T47D (cell line): ENCODE results near the gene PUS7.
A peak's percentile ranks its signal among the peaks of the same experiment; 100 is the strongest.

Experiments
- DNase-seq, 2 experiments: peaks; one replicate each; pipeline versions ENCODE4 v3.0.0 to v3.0.0-alpha.2; 2011 to 2012; ENCODE audit warnings: low read depth in 1 of 2, low spot score in 1 of 2
- JUND ChIP-seq: IDR thresholded peaks from 2 replicates; pipeline ENCODE4 v1.6.1; 2012; ENCODE audit warnings: low read depth
- in situ Hi-C: cut with HindIII; loops from 2 replicates; pipeline ENCODE4 v1.10.0; 2016; ENCODE audit warnings: low sequenced_read_pairs, low pct_unique_long_range_greater_than_20kb

The PUS7 gene

GRCh38 chr7:105487579-105488571 lies 34.2 kb downstream of the PUS7 start:
- in situ Hi-C loops, result no loop called here
- no peak for TF ChIP-seq JUND
- DNase-seq, result peak; percentile 16 to 40

- no peak for DNase-seq
- in situ Hi-C loops, result no loop called here
- no peak for TF ChIP-seq JUND
Measured at GRCh38 chr7:105480931-105481330, 41.1 kb downstream of the PUS7 start.

DNA sequence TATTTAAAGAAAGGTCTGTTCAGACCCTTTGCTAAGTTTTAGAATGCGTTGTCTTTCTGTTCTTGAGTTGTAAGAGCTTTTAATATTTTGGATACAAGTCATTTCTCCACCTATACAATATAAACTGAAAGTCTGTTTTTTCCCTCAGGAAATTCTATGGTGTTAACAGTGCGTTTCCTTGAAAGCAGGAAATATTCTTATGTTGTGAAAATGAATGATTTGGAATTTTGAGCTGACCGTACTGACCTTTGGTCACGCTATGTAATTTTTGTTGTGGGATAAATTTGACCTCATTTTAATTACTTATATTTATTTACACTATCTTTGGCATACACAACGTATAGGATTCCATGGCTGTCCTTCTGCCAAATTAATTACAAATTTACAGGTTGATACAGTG lies 43.5 kb downstream of the PUS7 start:
- in situ Hi-C loops, result no loop called here
- TF ChIP-seq JUND, result no peak
- DNase-seq, result no peak

- DNase-seq, result no peak
- TF ChIP-seq JUND, result no peak
- in situ Hi-C loops, result no loop called here
Measured at GRCh38 chr7:105477908-105478307, 44.2 kb downstream of the PUS7 start.

- no peak for DNase-seq
- no peak for TF ChIP-seq JUND
- in situ Hi-C loops, result no loop called here
Measured at GRCh38 chr7:105474045-105474444, 48.0 kb downstream of the PUS7 start.

- DNase-seq, result no peak
- TF ChIP-seq JUND, result no peak
- in situ Hi-C loops, result no loop called here
Measured at GRCh38 chr7:105473163-105473562, 48.9 kb downstream of the PUS7 start.

DNA sequence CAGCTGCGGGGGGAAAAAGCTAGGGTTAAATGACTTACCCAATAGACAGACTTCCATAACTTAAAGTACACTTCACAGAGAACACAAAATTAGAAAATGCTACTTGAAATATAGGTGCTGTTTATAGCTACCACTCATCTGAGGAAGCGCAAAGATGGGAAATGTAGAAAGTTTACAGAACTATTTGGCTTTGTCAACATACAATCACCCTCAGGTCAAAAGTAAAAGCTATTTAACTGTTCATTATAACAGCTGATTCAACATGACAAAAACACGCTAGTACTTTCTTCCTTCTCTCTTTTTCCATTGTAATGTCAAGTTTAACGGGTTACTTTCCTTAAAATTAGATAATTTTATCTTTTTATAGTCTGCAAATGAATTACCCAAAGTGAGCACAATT lies 51.2 kb downstream of the PUS7 start:
- in situ Hi-C loops, result no loop called here
- DNase-seq, result no peak
- no peak for TF ChIP-seq JUND

DNA sequence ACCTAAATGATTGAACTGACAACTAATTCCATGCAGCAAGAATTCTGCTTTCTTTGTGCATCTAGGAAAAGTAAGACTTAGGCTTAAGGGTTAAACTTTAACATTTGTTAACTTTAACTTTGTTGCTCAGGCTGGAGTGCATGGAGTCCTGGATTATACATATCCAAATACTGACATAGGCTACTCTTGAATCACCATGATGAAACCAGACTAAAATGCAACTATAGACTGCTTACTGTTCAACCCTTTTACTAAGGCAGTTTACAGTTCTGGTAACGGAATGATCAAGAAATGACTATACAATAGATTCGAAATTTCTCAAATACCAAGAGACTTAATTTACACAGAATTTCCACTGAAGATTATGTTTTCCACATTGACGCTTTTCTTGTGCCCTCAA lies 52.0 kb downstream of the PUS7 start:
- no peak for DNase-seq
- TF ChIP-seq JUND, result no peak

DNA sequence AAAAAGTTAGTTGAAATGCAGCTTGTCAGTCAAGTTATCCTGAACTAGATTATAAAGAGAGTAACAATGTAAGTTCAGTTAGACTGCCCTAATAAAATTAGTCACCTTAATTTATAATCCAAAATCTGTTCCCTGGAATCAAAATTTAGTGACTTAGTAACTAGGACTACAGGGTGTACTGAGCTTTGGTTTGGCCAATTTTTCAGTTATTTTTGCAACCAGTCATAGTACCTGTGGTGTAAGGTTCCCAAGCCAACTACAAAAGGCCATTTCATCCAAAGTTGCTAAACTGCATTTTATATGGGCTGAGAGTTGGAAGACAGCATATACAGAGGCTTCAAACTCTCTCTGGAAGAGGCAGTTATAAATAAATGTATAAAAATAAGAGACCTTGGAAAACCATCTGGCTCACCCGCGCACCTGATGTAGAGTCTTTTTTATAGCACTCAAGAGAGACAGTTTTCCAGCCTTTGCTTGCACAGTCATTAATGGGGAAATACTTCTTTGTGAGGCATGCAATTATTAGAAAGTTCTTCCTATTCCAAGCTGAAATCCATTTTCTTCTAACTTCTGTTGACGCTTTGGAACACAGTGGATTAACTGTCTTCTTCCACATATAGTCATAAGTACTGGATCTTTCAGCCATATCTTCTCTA lies 59.2 kb downstream of the PUS7 start:
- in situ Hi-C loops, result no loop called here
- no peak for TF ChIP-seq JUND
- DNase-seq, result no peak

More for the DNA sequence above, 52.0 kb downstream of the PUS7 start:
- in situ Hi-C loops, result no loop called here

GRCh38 chr7:105461518-105461917 lies 60.6 kb downstream of the PUS7 start:
- no peak for TF ChIP-seq JUND
- DNase-seq, result peak; percentile 9 to 76
- in situ Hi-C loops, result no loop called here

DNA sequence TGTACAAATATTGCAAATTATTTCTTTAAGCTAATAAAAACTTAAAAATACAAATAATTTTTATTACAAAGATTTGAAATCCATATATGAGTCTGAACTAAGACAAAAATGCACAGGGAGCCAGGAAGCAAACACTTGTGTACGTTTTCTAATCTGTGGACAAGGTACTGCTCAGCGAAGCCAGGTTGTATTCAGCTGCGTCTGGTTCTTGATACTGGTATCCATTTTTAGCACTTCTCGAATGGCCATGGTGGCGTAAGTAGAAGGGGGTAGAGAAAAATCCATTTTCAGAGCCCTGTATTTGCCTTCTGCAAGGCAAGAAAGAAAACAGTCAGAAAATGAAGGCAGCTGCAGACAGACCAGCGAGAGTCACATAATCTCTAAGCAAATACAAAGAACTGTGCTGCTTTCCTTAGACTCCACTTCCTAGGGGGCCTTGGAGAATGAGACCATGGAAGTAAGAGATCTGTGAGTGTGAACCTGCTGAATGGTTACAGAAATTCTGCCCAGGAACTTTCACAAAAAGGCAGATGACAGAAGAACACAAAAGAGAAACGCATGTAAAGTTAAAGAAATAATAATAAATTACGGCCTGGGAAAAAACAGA lies 64.3 kb downstream of the PUS7 start:
- in situ Hi-C loops, result no loop called here
- no peak for TF ChIP-seq JUND
- DNase-seq, result no peak

GRCh38 chr7:105454921-105455320 lies 67.2 kb downstream of the PUS7 start:
- no peak for DNase-seq
- in situ Hi-C loops, result no loop called here
- TF ChIP-seq JUND, result no peak
